GDM1 (cell line): ENCODE measurements around the gene TCF4.
"Not testable (repeated sequence)": the region's sequence is repeated elsewhere in the genome, so short reads cannot be mapped to it uniquely, and the experiment has no call there.

Source experiments
- DNase-seq: peaks from one replicate; lab custom pipeline; 2025; lab: John Stamatoyannopoulos, UW

The TCF4 gene

GRCh38 chr18:55475467-55475866, 112.5 kb downstream of the TCF4 start:
- DNase-seq: no peak

- no peak for DNase-seq
Measured at GRCh38 chr18:55473560-55473959, 114.4 kb downstream of the TCF4 start.

GRCh38 chr18:55473058-55473457, 114.9 kb downstream of the TCF4 start:
- no peak for DNase-seq

- no peak for DNase-seq
Measured at GRCh38 chr18:55470826-55471225, 117.2 kb downstream of the TCF4 start.

- not testable (repeated sequence) for DNase-seq
Measured at GRCh38 chr18:55469134-55469533, 118.9 kb downstream of the TCF4 start.

GRCh38 chr18:55466789-55467188, 121.2 kb downstream of the TCF4 start:
- no peak for DNase-seq

- DNase-seq: no peak
Measured at GRCh38 chr18:55465313-55465712, 122.7 kb downstream of the TCF4 start.

- no peak for DNase-seq
Measured at GRCh38 chr18:55464581-55464980, 123.4 kb downstream of the TCF4 start.

GRCh38 chr18:55462652-55463051, 125.3 kb downstream of the TCF4 start:
- no peak for DNase-seq

- DNase-seq: no peak
Measured at GRCh38 chr18:55461848-55462247, 126.1 kb downstream of the TCF4 start.

- DNase-seq: no peak
Measured at GRCh38 chr18:55458456-55459203, 129.4 kb downstream of the TCF4 start.

- no peak for DNase-seq
Measured at GRCh38 chr18:55457028-55457427, 131.0 kb downstream of the TCF4 start.

GRCh38 chr18:55455938-55456337, 132.1 kb downstream of the TCF4 start:
- no peak for DNase-seq

GRCh38 chr18:55453186-55453585, 134.8 kb downstream of the TCF4 start:
- DNase-seq: no peak

- no peak for DNase-seq
Measured at GRCh38 chr18:55452123-55452611, 135.8 kb downstream of the TCF4 start.

- no peak for DNase-seq
Measured at GRCh38 chr18:55449412-55450140, 138.4 kb downstream of the TCF4 start.

GRCh38 chr18:55448420-55448819, 139.6 kb downstream of the TCF4 start:
- no peak for DNase-seq

- DNase-seq: no peak
Measured at GRCh38 chr18:55447672-55448018, 140.3 kb downstream of the TCF4 start.

- DNase-seq: no peak
Measured at GRCh38 chr18:55446996-55447671, 140.9 kb downstream of the TCF4 start.

GRCh38 chr18:55444536-55444935, 143.5 kb downstream of the TCF4 start:
- DNase-seq: no peak

GRCh38 chr18:55443776-55444175, 144.2 kb downstream of the TCF4 start:
- DNase-seq: no peak

- DNase-seq: no peak
Measured at GRCh38 chr18:55442561-55442960, 145.4 kb downstream of the TCF4 start.

GRCh38 chr18:55440988-55441387, 147.0 kb downstream of the TCF4 start:
- DNase-seq: no peak
